WTC11 (cell line): ENCODE data around the gene COL4A2. TPM values are rescaled to one million over a fixed set of nuclear protein-coding genes. Genes with fewer than 3 reads are reported as not detected.
A peak's percentile ranks its signal among the peaks of the same experiment; 100 is the strongest.

Experiments used
- ATAC-seq: fragments of 200-7000 bp; cut with Tn5 transposase; 2 replicates; pipeline ENCODE4 v1.10.0; 2021; ENCODE audit warnings: mild to moderate bottlenecking, moderate library complexity
- CTCF ChIA-PET: fragments of 300-600 bp; sonication (Branson Sonifier 250); formaldehyde crosslinking; loops from one replicate; lab custom pipeline; 2021; ENCODE audit warnings: antibody characterized with exemption; lab: Charles Lee
- POLR2A ChIA-PET: fragments of 350-600 bp; sonication (Branson Sonifier 250); formaldehyde crosslinking; loops from one replicate; lab custom pipeline; 2021; ENCODE audit warnings: antibody characterized with exemption; lab: Charles Lee
- DNase-seq: peaks from one replicate; pipeline ENCODE4 v3.0.0; 2021; ENCODE audit warnings: low spot score
- H3K27ac Mint-ChIP-seq: 2 replicates; pipeline ENCODE4 v1.8.0; 2021; ENCODE audit warnings: mixed read lengths
- H3K27me3 Mint-ChIP-seq: 2 replicates; pipeline ENCODE4 v1.8.0; 2021; ENCODE audit warnings: low read depth, mild to moderate bottlenecking, moderate library complexity, mixed read lengths
- H3K36me3 Mint-ChIP-seq: 2 replicates; pipeline ENCODE4 v1.8.0; 2021; ENCODE audit warnings: mixed read lengths
- H3K4me1 Mint-ChIP-seq: 2 replicates; pipeline ENCODE4 v1.8.0; 2022; ENCODE audit warnings: mixed read lengths
- H3K4me3 Mint-ChIP-seq: 2 replicates; pipeline ENCODE4 v1.8.0; 2021; ENCODE audit warnings: mild to moderate bottlenecking, moderate library complexity, mixed read lengths
- H3K9me3 Mint-ChIP-seq: 2 replicates; pipeline ENCODE4 v1.8.0; 2021; ENCODE audit warnings: mixed read lengths
- ARID4B ChIP-seq: sonication (generic); formaldehyde crosslinking; IDR thresholded peaks from 2 replicates; pipeline ENCODE4 v1.8.0; 2023; ENCODE audit warnings: missing genetic modification reagents, mild to moderate bottlenecking, borderline replicate concordance
- E2F5 ChIP-seq: sonication (generic); formaldehyde crosslinking; IDR thresholded peaks from 2 replicates; pipeline ENCODE4 v1.8.1; 2022; ENCODE audit warnings: mild to moderate bottlenecking, moderate library complexity, missing genetic modification reagents
- ELF4 ChIP-seq: sonication (generic); formaldehyde crosslinking; IDR thresholded peaks from 2 replicates; pipeline ENCODE4 v1.8.1; 2022; ENCODE audit warnings: low read depth, mild to moderate bottlenecking, moderate library complexity, missing genetic modification reagents
- FOXJ3 ChIP-seq: sonication (generic); formaldehyde crosslinking; IDR thresholded peaks from 2 replicates; pipeline ENCODE4 v1.9.0; 2021; ENCODE audit warnings: missing genetic modification reagents, mild to moderate bottlenecking, borderline replicate concordance
- KAT7 ChIP-seq: sonication (generic); formaldehyde crosslinking; IDR thresholded peaks from 2 replicates; pipeline ENCODE4 v1.8.1; 2023; ENCODE audit warnings: missing genetic modification reagents, mild to moderate bottlenecking, borderline replicate concordance
- PRDM15 ChIP-seq: sonication (generic); formaldehyde crosslinking; IDR thresholded peaks from 2 replicates; pipeline ENCODE4 v1.8.0; 2022; ENCODE audit warnings: missing genetic modification reagents
- PRRX2 ChIP-seq: fragments of 250-450 bp; sonication (Bioruptor Pico); IDR thresholded peaks from 2 replicates; pipeline ENCODE4 v1.8.0; 2021; ENCODE audit warnings: mild to moderate bottlenecking
- SOX15 ChIP-seq: fragments of 250-450 bp; sonication (Bioruptor Pico); IDR thresholded peaks from 2 replicates; pipeline ENCODE4 v1.9.0; 2021; ENCODE audit warnings: mild to moderate bottlenecking
- SP1 ChIP-seq: sonication (generic); formaldehyde crosslinking; conservative IDR thresholded peaks from 2 replicates; pipeline ENCODE4 v1.8.1; 2022; ENCODE audit warnings: missing genetic modification reagents
- TP53 ChIP-seq: sonication (generic); formaldehyde crosslinking; IDR thresholded peaks from 2 replicates; pipeline ENCODE4 v1.8.1; 2023; ENCODE audit warnings: mild to moderate bottlenecking, missing genetic modification reagents
- ZNF138 ChIP-seq: sonication (generic); formaldehyde crosslinking; conservative IDR thresholded peaks from 2 replicates; pipeline ENCODE4 v1.8.1; 2022; ENCODE audit warnings: mild to moderate bottlenecking, moderate library complexity, missing genetic modification reagents
- ZNF232 ChIP-seq: sonication (generic); formaldehyde crosslinking; IDR thresholded peaks from 2 replicates; pipeline ENCODE4 v1.8.0; 2022; ENCODE audit warnings: mild to moderate bottlenecking, missing genetic modification reagents
- total RNA-seq: library from RNA; stranded (reverse); gene quantifications from 3 replicates; pipeline ENCODE4 v1.2.3, GENCODE V29; 2021
- TF ChIP-seq, protein P1 (sequence below): sonication (generic); formaldehyde crosslinking; IDR thresholded peaks from 2 replicates; pipeline ENCODE4 v1.8.1; 2022; ENCODE audit warnings: low read depth, mild to moderate bottlenecking, moderate library complexity, missing genetic modification reagents, borderline replicate concordance
- TF ChIP-seq, protein P2 (sequence below): fragments of 250-450 bp; sonication (Bioruptor Pico); conservative IDR thresholded peaks from 2 replicates; pipeline ENCODE4 v1.9.0; 2021; ENCODE audit warnings: mild to moderate bottlenecking
- TF ChIP-seq, protein P3 (sequence below): sonication (generic); formaldehyde crosslinking; IDR thresholded peaks from 2 replicates; pipeline ENCODE4 v1.8.1; 2023; ENCODE audit warnings: mild to moderate bottlenecking, missing genetic modification reagents
- TF ChIP-seq, protein P4 (sequence below): sonication (generic); formaldehyde crosslinking; IDR thresholded peaks from 2 replicates; pipeline ENCODE4 v1.8.1; 2023; ENCODE audit warnings: mild to moderate bottlenecking, missing genetic modification reagents, borderline replicate concordance

COL4A2 gene
- total RNA-seq, 1 experiment from 2014 or later: 109 TPM

- H3K27me3 Mint-ChIP-seq: no peaks in the 10 kb centered on the region; the same call in 1 of the 2 replicates
- TF ChIP-seq SP1 (CRISPR knock-in tag) (no peak), ARID4B (CRISPR knock-in tag) (no peak), ZNF138 (CRISPR knock-in tag) (no peak), FOXJ3 (CRISPR knock-in tag) (no peak), TP53 (no peak), PRDM15 (no peak), E2F5 (CRISPR knock-in tag) (no peak), ELF4 (CRISPR knock-in tag) (no peak), SOX15 (CRISPR knock-in tag) (no peak), KAT7 (CRISPR knock-in tag) (no peak), ZNF232 (CRISPR knock-in tag) (no peak), PRRX2 (CRISPR knock-in tag) (no peak)
- TF ChIP-seq, protein P1, sequence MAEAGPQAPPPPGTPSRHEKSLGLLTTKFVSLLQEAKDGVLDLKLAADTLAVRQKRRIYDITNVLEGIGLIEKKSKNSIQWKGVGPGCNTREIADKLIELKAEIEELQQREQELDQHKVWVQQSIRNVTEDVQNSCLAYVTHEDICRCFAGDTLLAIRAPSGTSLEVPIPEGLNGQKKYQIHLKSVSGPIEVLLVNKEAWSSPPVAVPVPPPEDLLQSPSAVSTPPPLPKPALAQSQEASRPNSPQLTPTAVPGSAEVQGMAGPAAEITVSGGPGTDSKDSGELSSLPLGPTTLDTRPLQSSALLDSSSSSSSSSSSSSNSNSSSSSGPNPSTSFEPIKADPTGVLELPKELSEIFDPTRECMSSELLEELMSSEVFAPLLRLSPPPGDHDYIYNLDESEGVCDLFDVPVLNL (CRISPR knock-in tag): no peak
- TF ChIP-seq, protein P2, sequence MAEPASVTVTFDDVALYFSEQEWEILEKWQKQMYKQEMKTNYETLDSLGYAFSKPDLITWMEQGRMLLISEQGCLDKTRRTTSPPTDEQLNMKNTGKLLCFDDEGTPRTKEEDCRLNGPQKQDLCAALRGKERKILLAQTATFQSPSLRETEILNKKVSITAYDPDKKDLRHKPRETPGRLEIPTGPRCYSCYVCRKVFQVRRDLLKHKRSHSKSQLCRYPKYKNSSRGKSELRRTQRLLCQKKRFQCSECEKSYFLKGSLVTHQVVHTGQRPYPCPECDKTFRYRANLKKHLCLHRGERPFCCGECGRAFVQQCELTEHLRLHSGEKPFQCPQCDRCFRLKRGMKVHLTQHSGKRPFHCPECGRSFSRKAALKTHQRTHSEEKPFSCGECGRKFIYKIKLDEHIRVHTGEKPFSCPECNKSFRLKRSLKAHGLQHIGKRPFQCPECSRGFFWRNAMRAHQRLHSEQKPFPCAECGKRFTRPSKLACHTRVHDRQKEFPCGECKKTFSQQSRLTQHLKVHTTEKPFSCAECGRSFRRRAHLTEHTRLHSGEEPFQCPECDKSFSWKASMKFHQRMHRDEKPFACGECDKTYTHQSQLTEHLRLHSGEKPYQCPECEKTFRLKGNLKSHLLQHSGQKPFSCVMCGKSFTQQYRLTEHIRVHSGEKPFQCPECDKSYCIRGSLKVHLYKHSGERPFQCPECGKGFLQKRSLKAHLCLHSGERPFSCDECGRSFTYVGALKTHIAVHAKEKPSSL (CRISPR knock-in tag): no peak
- TF ChIP-seq, protein P3, sequence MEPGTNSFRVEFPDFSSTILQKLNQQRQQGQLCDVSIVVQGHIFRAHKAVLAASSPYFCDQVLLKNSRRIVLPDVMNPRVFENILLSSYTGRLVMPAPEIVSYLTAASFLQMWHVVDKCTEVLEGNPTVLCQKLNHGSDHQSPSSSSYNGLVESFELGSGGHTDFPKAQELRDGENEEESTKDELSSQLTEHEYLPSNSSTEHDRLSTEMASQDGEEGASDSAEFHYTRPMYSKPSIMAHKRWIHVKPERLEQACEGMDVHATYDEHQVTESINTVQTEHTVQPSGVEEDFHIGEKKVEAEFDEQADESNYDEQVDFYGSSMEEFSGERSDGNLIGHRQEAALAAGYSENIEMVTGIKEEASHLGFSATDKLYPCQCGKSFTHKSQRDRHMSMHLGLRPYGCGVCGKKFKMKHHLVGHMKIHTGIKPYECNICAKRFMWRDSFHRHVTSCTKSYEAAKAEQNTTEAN: no peak
- TF ChIP-seq, protein P4, sequence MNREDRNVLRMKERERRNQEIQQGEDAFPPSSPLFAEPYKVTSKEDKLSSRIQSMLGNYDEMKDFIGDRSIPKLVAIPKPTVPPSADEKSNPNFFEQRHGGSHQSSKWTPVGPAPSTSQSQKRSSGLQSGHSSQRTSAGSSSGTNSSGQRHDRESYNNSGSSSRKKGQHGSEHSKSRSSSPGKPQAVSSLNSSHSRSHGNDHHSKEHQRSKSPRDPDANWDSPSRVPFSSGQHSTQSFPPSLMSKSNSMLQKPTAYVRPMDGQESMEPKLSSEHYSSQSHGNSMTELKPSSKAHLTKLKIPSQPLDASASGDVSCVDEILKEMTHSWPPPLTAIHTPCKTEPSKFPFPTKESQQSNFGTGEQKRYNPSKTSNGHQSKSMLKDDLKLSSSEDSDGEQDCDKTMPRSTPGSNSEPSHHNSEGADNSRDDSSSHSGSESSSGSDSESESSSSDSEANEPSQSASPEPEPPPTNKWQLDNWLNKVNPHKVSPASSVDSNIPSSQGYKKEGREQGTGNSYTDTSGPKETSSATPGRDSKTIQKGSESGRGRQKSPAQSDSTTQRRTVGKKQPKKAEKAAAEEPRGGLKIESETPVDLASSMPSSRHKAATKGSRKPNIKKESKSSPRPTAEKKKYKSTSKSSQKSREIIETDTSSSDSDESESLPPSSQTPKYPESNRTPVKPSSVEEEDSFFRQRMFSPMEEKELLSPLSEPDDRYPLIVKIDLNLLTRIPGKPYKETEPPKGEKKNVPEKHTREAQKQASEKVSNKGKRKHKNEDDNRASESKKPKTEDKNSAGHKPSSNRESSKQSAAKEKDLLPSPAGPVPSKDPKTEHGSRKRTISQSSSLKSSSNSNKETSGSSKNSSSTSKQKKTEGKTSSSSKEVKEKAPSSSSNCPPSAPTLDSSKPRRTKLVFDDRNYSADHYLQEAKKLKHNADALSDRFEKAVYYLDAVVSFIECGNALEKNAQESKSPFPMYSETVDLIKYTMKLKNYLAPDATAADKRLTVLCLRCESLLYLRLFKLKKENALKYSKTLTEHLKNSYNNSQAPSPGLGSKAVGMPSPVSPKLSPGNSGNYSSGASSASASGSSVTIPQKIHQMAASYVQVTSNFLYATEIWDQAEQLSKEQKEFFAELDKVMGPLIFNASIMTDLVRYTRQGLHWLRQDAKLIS (CRISPR knock-in tag): no peak
- no peaks in the 10 kb centered on the region for H3K9me3 Mint-ChIP-seq
- no peaks in the 10 kb centered on the region; the same call in 1 of the 2 replicates for H3K36me3 Mint-ChIP-seq
- ATAC-seq: no peak
- no peak overlapping the region for H3K4me3 Mint-ChIP-seq
- ChIA-PET CTCF (interaction anchor here (1.6 to 1.7 kb wide), 2 partner anchors 50 to 100 kb away, joined by 5 to 12 read pairs; partner anchors contain the start of genes COL4A1 and COL4A2), POLR2A (no interaction called here)
- no peak for DNase-seq
- H3K27ac Mint-ChIP-seq: peak overlapping the region; percentile 78; the same call in 1 of the 2 replicates
- peaks cover 42% of the 10 kb centered on the region for H3K4me1 Mint-ChIP-seq
These were observed 49.3 kb downstream of the COL4A2 start for GRCh38 chr13:110356362-110356761.
